Adrenal gland (tissue), 5 donors: ENCODE data around the gene DRGX.

ENCODE experiments used
- CTCF ChIP-seq, 6 experiments: fragments of 450-650 bp in 4 of 6; fragments of 200-600 bp in 2 of 6; sonication (generic) in 1 of 6; IDR thresholded peaks; 1 replicate in 5 of 6; 2 replicates in 1 of 6; pipeline versions ENCODE4 v1.5.1 to v1.8.0; 2016 to 2021; ENCODE audit warnings: antibody characterized with exemption in 6 of 6, mild to moderate bottlenecking in 2 of 6, moderate library complexity in 1 of 6
- POLR2A ChIP-seq, 2 donors: fragments of 450-650 bp; IDR thresholded peaks; one replicate each; pipeline ENCODE4 v1.6.1; 2017; ENCODE audit warnings: antibody characterized with exemption in 2 of 2, mild to moderate bottlenecking in 2 of 2, moderate library complexity in 1 of 2
- donor health status: DM: no; HTN: no; CAD: no.

- TF ChIP-seq CTCF (IDR thresholded peaks at IDR 0.05): no peak
- TF ChIP-seq POLR2A (IDR thresholded peaks at IDR 0.05): no peak
Measured at GRCh38 chr10:49333192-49333591, 62.7 kb downstream of the DRGX start.
